T-helper 2 cell treated with Interferon-gamma antibody and Interleukin-4, amounts not matched to agents 5 μg/mL and 100 μg/mL, for 36 hours (primary cell): ENCODE results near the gene XXYLT1.
"Not testable (repeated sequence)": the region's sequence is repeated elsewhere in the genome, so short reads cannot be mapped to it uniquely, and the experiment has no call there.

ENCODE experiments used
- DNase-seq: peaks from one replicate; pipeline ENCODE4 v3.0.0; 2021; ENCODE audit warnings: low spot score
- H3K27ac Mint-ChIP-seq: one replicate; pipeline ENCODE4 v1.8.0; 2021; ENCODE audit warnings: mild to moderate bottlenecking, mixed read lengths
- H3K27me3 Mint-ChIP-seq: one replicate; pipeline ENCODE4 v1.8.0; 2021; ENCODE audit warnings: low read depth, mixed read lengths
- H3K36me3 Mint-ChIP-seq: one replicate; pipeline ENCODE4 v1.8.0; 2021; ENCODE audit warnings: low read depth, mixed read lengths
- H3K4me1 Mint-ChIP-seq: one replicate; pipeline ENCODE4 v1.8.0; 2021; ENCODE audit warnings: low read depth, mixed read lengths
- H3K4me3 Mint-ChIP-seq: one replicate; pipeline ENCODE4 v1.8.0; 2022; ENCODE audit warnings: mild to moderate bottlenecking, moderate library complexity, mixed read lengths
- H3K9me3 Mint-ChIP-seq: one replicate; pipeline ENCODE4 v1.8.0; 2021; ENCODE audit warnings: mixed read lengths

XXYLT1 gene

GRCh38 chr3:195270817-195271409 lies at the start of gene XXYLT1:
Gene XXYLT1 (minus strand): TSS chr3:195271159. CDS start chr3:195271058, 101 bp downstream.
- peak within 1 kb of the TSS; percentile 84 for H3K27ac Mint-ChIP-seq
- peak within 1 kb of the TSS; percentile 89 for H3K4me3 Mint-ChIP-seq
- no peaks in the 10 kb centered on the region for H3K27me3 Mint-ChIP-seq
- peaks cover 23% of the 10 kb centered on the region for H3K4me1 Mint-ChIP-seq
- peak; percentile 89 for DNase-seq
- H3K9me3 Mint-ChIP-seq: no peaks in the 10 kb centered on the region
- peaks cover 4% of the 10 kb centered on the region for H3K36me3 Mint-ChIP-seq

- no peak for DNase-seq
- H3K36me3 Mint-ChIP-seq: peaks cover 49% of the 10 kb centered on the region
- H3K27ac Mint-ChIP-seq: no peak overlapping the region
- H3K4me1 Mint-ChIP-seq: peaks cover 6% of the 10 kb centered on the region
- no peak overlapping the region for H3K4me3 Mint-ChIP-seq
- H3K9me3 Mint-ChIP-seq: peaks cover 27% of the 10 kb centered on the region
- no peaks in the 10 kb centered on the region for H3K27me3 Mint-ChIP-seq
These were observed 48.1 kb upstream of the XXYLT1 start for GRCh38 chr3:195319060-195319459.

- no peaks in the 10 kb centered on the region for H3K4me1 Mint-ChIP-seq
- no peaks in the 10 kb centered on the region for H3K27me3 Mint-ChIP-seq
- no peak for DNase-seq
- H3K36me3 Mint-ChIP-seq: peaks cover 8% of the 10 kb centered on the region
- no peaks in the 10 kb centered on the region for H3K9me3 Mint-ChIP-seq
- no peak overlapping the region for H3K4me3 Mint-ChIP-seq
- no peak overlapping the region for H3K27ac Mint-ChIP-seq
These were observed 41.8 kb upstream of the XXYLT1 start for GRCh38 chr3:195312714-195313113.

GRCh38 chr3:195307711-195308110 lies 36.8 kb upstream of the XXYLT1 start:
- H3K9me3 Mint-ChIP-seq: no peaks in the 10 kb centered on the region
- H3K4me1 Mint-ChIP-seq: no peaks in the 10 kb centered on the region
- no peak for DNase-seq
- H3K27me3 Mint-ChIP-seq: no peaks in the 10 kb centered on the region
- H3K36me3 Mint-ChIP-seq: peaks cover 10% of the 10 kb centered on the region
- no peak overlapping the region for H3K4me3 Mint-ChIP-seq
- H3K27ac Mint-ChIP-seq: no peak overlapping the region

- H3K27ac Mint-ChIP-seq: no peak overlapping the region
- no peak overlapping the region for H3K4me3 Mint-ChIP-seq
- H3K36me3 Mint-ChIP-seq: peaks cover 15% of the 10 kb centered on the region
These were observed 35.4 kb upstream of the XXYLT1 start for GRCh38 chr3:195306369-195306768.

GRCh38 chr3:195302431-195302830 lies 31.5 kb upstream of the XXYLT1 start:
- Mint-ChIP-seq H3K4me3 (no peak overlapping the region), H3K27me3 (no peaks in the 10 kb centered on the region), H3K36me3 (peaks cover 27% of the 10 kb centered on the region), H3K27ac (no peak overlapping the region), H3K9me3 (no peaks in the 10 kb centered on the region), H3K4me1 (peaks cover 5% of the 10 kb centered on the region)
- DNase-seq: no peak

More at GRCh38 chr3:195306369-195306768, 35.4 kb upstream of the XXYLT1 start:
- H3K9me3 Mint-ChIP-seq: no peaks in the 10 kb centered on the region
- H3K4me1 Mint-ChIP-seq: no peaks in the 10 kb centered on the region
- DNase-seq: no peak
- no peaks in the 10 kb centered on the region for H3K27me3 Mint-ChIP-seq

- H3K4me1 Mint-ChIP-seq: peaks cover 7% of the 10 kb centered on the region
- H3K4me3 Mint-ChIP-seq: no peak overlapping the region
- H3K27ac Mint-ChIP-seq: no peak overlapping the region
- no peaks in the 10 kb centered on the region for H3K9me3 Mint-ChIP-seq
- no peak for DNase-seq
- H3K36me3 Mint-ChIP-seq: peaks cover 37% of the 10 kb centered on the region
- H3K27me3 Mint-ChIP-seq: no peaks in the 10 kb centered on the region
These were observed 26.5 kb upstream of the XXYLT1 start for GRCh38 chr3:195297446-195297845.

GRCh38 chr3:195296662-195297061 lies 25.7 kb upstream of the XXYLT1 start:
- Mint-ChIP-seq H3K9me3 (no peaks in the 10 kb centered on the region), H3K36me3 (peaks cover 43% of the 10 kb centered on the region), H3K27me3 (no peaks in the 10 kb centered on the region), H3K4me1 (peaks cover 7% of the 10 kb centered on the region), H3K27ac (no peak overlapping the region), H3K4me3 (no peak overlapping the region)
- no peak for DNase-seq

- H3K27me3 Mint-ChIP-seq: no peaks in the 10 kb centered on the region
- H3K36me3 Mint-ChIP-seq: peaks cover 54% of the 10 kb centered on the region
- no peak overlapping the region for H3K4me3 Mint-ChIP-seq
- no peak overlapping the region for H3K27ac Mint-ChIP-seq
- DNase-seq: no peak
- no peaks in the 10 kb centered on the region for H3K9me3 Mint-ChIP-seq
- H3K4me1 Mint-ChIP-seq: peaks cover 6% of the 10 kb centered on the region
These were observed 20.2 kb upstream of the XXYLT1 start for GRCh38 chr3:195291121-195291520.

GRCh38 chr3:195290643-195291042 lies 19.7 kb upstream of the XXYLT1 start:
- not testable (repeated sequence) for H3K9me3 Mint-ChIP-seq, H3K4me1 Mint-ChIP-seq, DNase-seq, H3K27ac Mint-ChIP-seq, H3K4me3 Mint-ChIP-seq, H3K27me3 Mint-ChIP-seq
- H3K36me3 Mint-ChIP-seq: peaks cover 54% of the 10 kb centered on the region

- no peak overlapping the region for H3K4me3 Mint-ChIP-seq
- peaks cover 22% of the 10 kb centered on the region for H3K4me1 Mint-ChIP-seq
- no peaks in the 10 kb centered on the region for H3K9me3 Mint-ChIP-seq
- H3K36me3 Mint-ChIP-seq: peaks cover 49% of the 10 kb centered on the region
- no peaks in the 10 kb centered on the region for H3K27me3 Mint-ChIP-seq
- no peak overlapping the region for H3K27ac Mint-ChIP-seq
- DNase-seq: no peak
These were observed 15.3 kb upstream of the XXYLT1 start for GRCh38 chr3:195286115-195286872.

- no peak overlapping the region for H3K27ac Mint-ChIP-seq
- no peaks in the 10 kb centered on the region for H3K9me3 Mint-ChIP-seq
- peaks cover 49% of the 10 kb centered on the region for H3K36me3 Mint-ChIP-seq
- no peak overlapping the region for H3K4me3 Mint-ChIP-seq
- no peaks in the 10 kb centered on the region for H3K27me3 Mint-ChIP-seq
- peaks cover 22% of the 10 kb centered on the region for H3K4me1 Mint-ChIP-seq
- DNase-seq: no peak
These were observed 14.4 kb upstream of the XXYLT1 start for GRCh38 chr3:195285372-195285771.

- no peaks in the 10 kb centered on the region for H3K27me3 Mint-ChIP-seq
- no peak for DNase-seq
- H3K27ac Mint-ChIP-seq: no peak overlapping the region
- peaks cover 22% of the 10 kb centered on the region for H3K4me1 Mint-ChIP-seq
- no peaks in the 10 kb centered on the region for H3K9me3 Mint-ChIP-seq
- peaks cover 45% of the 10 kb centered on the region for H3K36me3 Mint-ChIP-seq
- no peak overlapping the region for H3K4me3 Mint-ChIP-seq
These were observed 13.9 kb upstream of the XXYLT1 start for GRCh38 chr3:195284842-195285241.

GRCh38 chr3:195282961-195283360 lies 12.0 kb upstream of the XXYLT1 start:
- Mint-ChIP-seq H3K27ac (no peak overlapping the region), H3K36me3 (peaks cover 36% of the 10 kb centered on the region), H3K9me3 (no peaks in the 10 kb centered on the region), H3K27me3 (no peaks in the 10 kb centered on the region), H3K4me3 (no peak overlapping the region), H3K4me1 (peaks cover 22% of the 10 kb centered on the region)
- DNase-seq: no peak
